Parathyroid adenoma (tissue), 2 donors: ENCODE measurements around the gene BRD2.
"Not testable (repeated sequence)": the region's sequence is repeated elsewhere in the genome, so short reads cannot be mapped to it uniquely, and the experiment has no call there.

Experiments used
- H2AFZ ChIP-seq: fragments of 300-600 bp; sonication (generic); one replicate; pipeline ENCODE4 v1.7.0; 2017; ENCODE audit warnings: antibody characterized with exemption, mild to moderate bottlenecking
- H3K27ac ChIP-seq: fragments of 300-600 bp; sonication (generic); one replicate; pipeline ENCODE4 v1.7.0; 2017
- H3K27me3 ChIP-seq: fragments of 300-600 bp; sonication (generic); one replicate; pipeline ENCODE4 v1.7.0; 2017; ENCODE audit warnings: low read length; ENCODE audit not compliant: control insufficient read depth, insufficient read depth
- H3K36me3 ChIP-seq: fragments of 300-600 bp; sonication (generic); one replicate; pipeline ENCODE4 v1.7.0; 2017; ENCODE audit warnings: low read length; ENCODE audit not compliant: control insufficient read depth, insufficient read depth
- H3K4me1 ChIP-seq: fragments of 300-600 bp; sonication (generic); one replicate; pipeline ENCODE4 v1.7.0; 2017; ENCODE audit warnings: control low read depth
- H3K4me2 ChIP-seq: fragments of 300-600 bp; sonication (generic); one replicate; pipeline ENCODE4 v1.7.0; 2017; ENCODE audit warnings: low read length
- H3K4me3 ChIP-seq: fragments of 300-600 bp; sonication (generic); one replicate; pipeline ENCODE4 v1.7.0; 2017; ENCODE audit warnings: low read depth, low read length
- H3K79me2 ChIP-seq: fragments of 300-600 bp; sonication (generic); one replicate; pipeline ENCODE4 v1.7.0; 2017; ENCODE audit warnings: control low read depth
- H3K9ac ChIP-seq: fragments of 300-600 bp; sonication (generic); one replicate; pipeline ENCODE4 v1.7.0; 2017; ENCODE audit warnings: mild to moderate bottlenecking
- H3K9me3 ChIP-seq: fragments of 300-600 bp; sonication (generic); one replicate; pipeline ENCODE4 v1.7.0; 2017; ENCODE audit warnings: low read length; ENCODE audit not compliant: control insufficient read depth
- CTCF ChIP-seq: fragments of 300-600 bp; sonication (generic); IDR thresholded peaks from one replicate; pipeline ENCODE4 v1.7.0; 2017; ENCODE audit warnings: antibody characterized with exemption, mild to moderate bottlenecking
- donor health status: primary hyperparathyroidism.

The BRD2 gene

GRCh38 chr6:32937230-32937633 is 31.2 kb upstream of the BRD2 start:
- Histone ChIP-seq H3K4me2 (no peak overlapping the region), H3K27ac (no peak overlapping the region), H3K9ac (no peak overlapping the region), H3K4me1 (peaks cover 11% of the 10 kb centered on the region), H3K79me2 (no peaks in the 10 kb centered on the region), H3K36me3 (no peaks in the 10 kb centered on the region), H3K9me3 (no peaks in the 10 kb centered on the region), H2AFZ (no peak overlapping the region), H3K27me3 (no peaks in the 10 kb centered on the region), H3K4me3 (no peak overlapping the region)
- no peak for TF ChIP-seq CTCF

GRCh38 chr6:32938494-32938893 is 29.9 kb upstream of the BRD2 start:
- no peak for TF ChIP-seq CTCF
- no peaks in the 10 kb centered on the region for H3K79me2 ChIP-seq
- H3K4me1 ChIP-seq, result peaks cover 11% of the 10 kb centered on the region
- no peak overlapping the region for H3K9ac ChIP-seq
- H3K4me2 ChIP-seq, result no peak overlapping the region
- H3K9me3 ChIP-seq, result no peaks in the 10 kb centered on the region
- no peaks in the 10 kb centered on the region for H3K27me3 ChIP-seq
- H3K27ac ChIP-seq, result no peak overlapping the region
- no peaks in the 10 kb centered on the region for H3K36me3 ChIP-seq
- no peak overlapping the region for H3K4me3 ChIP-seq
- no peak overlapping the region for H2AFZ ChIP-seq

- TF ChIP-seq CTCF, result no peak
- H3K27ac ChIP-seq, result peak within 1 kb of the TSS; percentile 74
- no peak within 1 kb of the TSS for H3K9ac ChIP-seq
- H3K9me3 ChIP-seq, result no peaks in the 10 kb centered on the region
- H3K79me2 ChIP-seq, result no peaks in the 10 kb centered on the region
- H3K4me3 ChIP-seq, result peak within 1 kb of the TSS; percentile 36
- no peaks in the 10 kb centered on the region for H3K36me3 ChIP-seq
- H3K27me3 ChIP-seq, result no peaks in the 10 kb centered on the region
- H2AFZ ChIP-seq, result peak within 1 kb of the TSS; percentile 88
- peak within 1 kb of the TSS; percentile 59 for H3K4me2 ChIP-seq
- peaks cover 11% of the 10 kb centered on the region for H3K4me1 ChIP-seq
These were observed 27.7 kb upstream of the BRD2 start, which contains the start of gene HLA-DMB for GRCh38 chr6:32940656-32941213. TSS of gene HLA-DMB (minus strand) at chr6:32941028. CDS start at chr6:32940807, 221 bp downstream.

- Histone ChIP-seq H3K79me2 (no peaks in the 10 kb centered on the region), H3K27ac (peak overlapping the region; percentile 74), H3K9me3 (no peaks in the 10 kb centered on the region), H2AFZ (peak overlapping the region; percentile 88), H3K4me2 (no peak overlapping the region), H3K9ac (no peak overlapping the region), H3K4me1 (peaks cover 11% of the 10 kb centered on the region), H3K4me3 (no peak overlapping the region), H3K36me3 (no peaks in the 10 kb centered on the region), H3K27me3 (no peaks in the 10 kb centered on the region)
- no peak for TF ChIP-seq CTCF
These were observed 27.1 kb upstream of the BRD2 start for GRCh38 chr6:32941214-32941768.

GRCh38 chr6:32942555-32943123 is 25.8 kb upstream of the BRD2 start:
- not testable (repeated sequence) for H3K27me3 ChIP-seq, H3K9ac ChIP-seq, H3K27ac ChIP-seq, H3K36me3 ChIP-seq, H3K79me2 ChIP-seq, H2AFZ ChIP-seq, H3K4me2 ChIP-seq, H3K9me3 ChIP-seq, H3K4me3 ChIP-seq
- H3K4me1 ChIP-seq, result peaks cover 11% of the 10 kb centered on the region
